IMR-90 (cell line): Measurements from ENCODE around the gene HSPG2.

Experiments
- CHD1 ChIP-seq: IDR thresholded peaks from 2 replicates; pipeline ENCODE4 v1.6.1; 2012; ENCODE audit warnings: low read depth, low read length, improper control_type of control experiment
- POLR2A ChIP-seq: IDR thresholded peaks from 2 replicates; pipeline ENCODE4 v1.6.1; 2012; ENCODE audit warnings: mild to moderate bottlenecking, low read depth, low read length
- TF ChIP-seq, protein P1 (sequence below): conservative IDR thresholded peaks from 2 replicates; pipeline ENCODE4 v1.5.1; 2012; ENCODE audit warnings: mild to moderate bottlenecking, low read depth, low read length, improper control_type of control experiment

DNA sequence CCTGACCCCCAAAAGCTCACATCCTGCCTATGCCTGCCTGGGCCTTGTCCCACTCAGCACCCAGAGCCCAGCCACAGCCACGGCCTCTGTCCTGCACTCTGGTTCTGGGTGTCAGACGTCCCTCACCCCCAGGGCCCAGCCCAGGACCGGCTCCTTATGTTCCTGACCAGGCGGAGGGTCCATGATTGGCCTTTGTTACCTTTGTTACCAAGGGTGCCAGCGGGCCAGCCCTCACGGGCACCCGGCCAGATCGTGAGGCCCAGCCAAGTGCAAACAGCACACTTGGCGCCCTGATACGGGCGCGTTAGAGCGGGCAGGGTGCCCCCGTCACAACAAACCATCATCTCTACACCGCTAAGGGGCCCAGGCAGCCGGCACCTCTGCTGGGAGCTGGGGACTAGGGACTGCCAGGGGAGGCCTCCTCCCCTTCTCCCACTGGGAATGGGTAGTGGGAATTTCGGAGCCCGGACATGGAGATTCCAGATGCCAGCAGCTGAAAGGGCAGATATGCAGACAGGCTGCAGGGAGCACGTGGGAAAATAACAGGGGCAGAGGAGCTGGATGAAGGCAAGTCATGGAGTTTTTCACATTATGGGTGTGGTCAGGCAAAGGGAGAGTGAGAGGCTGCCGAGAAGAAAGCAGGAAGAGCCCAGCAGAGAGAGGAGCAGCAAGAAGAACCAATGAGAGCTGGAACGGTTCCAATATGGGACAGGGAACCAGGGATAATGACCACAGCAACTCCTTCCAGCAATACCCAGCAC lies 22.1 kb downstream of the HSPG2 start:
- no peak for TF ChIP-seq POLR2A
- TF ChIP-seq, protein P1, sequence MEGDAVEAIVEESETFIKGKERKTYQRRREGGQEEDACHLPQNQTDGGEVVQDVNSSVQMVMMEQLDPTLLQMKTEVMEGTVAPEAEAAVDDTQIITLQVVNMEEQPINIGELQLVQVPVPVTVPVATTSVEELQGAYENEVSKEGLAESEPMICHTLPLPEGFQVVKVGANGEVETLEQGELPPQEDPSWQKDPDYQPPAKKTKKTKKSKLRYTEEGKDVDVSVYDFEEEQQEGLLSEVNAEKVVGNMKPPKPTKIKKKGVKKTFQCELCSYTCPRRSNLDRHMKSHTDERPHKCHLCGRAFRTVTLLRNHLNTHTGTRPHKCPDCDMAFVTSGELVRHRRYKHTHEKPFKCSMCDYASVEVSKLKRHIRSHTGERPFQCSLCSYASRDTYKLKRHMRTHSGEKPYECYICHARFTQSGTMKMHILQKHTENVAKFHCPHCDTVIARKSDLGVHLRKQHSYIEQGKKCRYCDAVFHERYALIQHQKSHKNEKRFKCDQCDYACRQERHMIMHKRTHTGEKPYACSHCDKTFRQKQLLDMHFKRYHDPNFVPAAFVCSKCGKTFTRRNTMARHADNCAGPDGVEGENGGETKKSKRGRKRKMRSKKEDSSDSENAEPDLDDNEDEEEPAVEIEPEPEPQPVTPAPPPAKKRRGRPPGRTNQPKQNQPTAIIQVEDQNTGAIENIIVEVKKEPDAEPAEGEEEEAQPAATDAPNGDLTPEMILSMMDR = no peak
- TF ChIP-seq CHD1 = no peak
